CD4-positive, alpha-beta T cell treated with Interferon gamma for 1 hour (primary cell): ENCODE data around the gene RDX.
"Not testable (repeated sequence)": the region's sequence is repeated elsewhere in the genome, so short reads cannot be mapped to it uniquely, and the experiment has no call there.

Experiments
- DNase-seq: peaks from one replicate; pipeline ENCODE4 v3.0.0-alpha.2; 2020

Gene RDX

DNA sequence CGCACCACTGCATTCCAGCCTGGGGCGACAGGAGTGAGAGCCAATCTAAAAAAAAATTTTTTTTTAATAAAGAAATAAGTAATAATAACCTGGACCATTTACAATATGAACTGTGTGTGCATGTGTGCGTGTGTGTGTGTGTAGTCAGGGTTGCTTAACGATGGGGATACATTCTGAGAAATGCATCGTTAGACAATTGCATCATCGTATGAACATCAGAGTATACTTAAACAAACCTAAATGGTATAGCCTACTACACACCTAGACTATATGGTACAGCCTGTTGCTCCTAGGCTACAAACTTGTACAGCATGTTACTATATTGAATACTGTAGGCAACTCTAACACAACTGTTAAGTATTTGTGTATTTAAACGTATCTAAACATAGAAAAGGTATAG is 26.4 kb downstream of the RDX start:
- DNase-seq = no peak

DNA sequence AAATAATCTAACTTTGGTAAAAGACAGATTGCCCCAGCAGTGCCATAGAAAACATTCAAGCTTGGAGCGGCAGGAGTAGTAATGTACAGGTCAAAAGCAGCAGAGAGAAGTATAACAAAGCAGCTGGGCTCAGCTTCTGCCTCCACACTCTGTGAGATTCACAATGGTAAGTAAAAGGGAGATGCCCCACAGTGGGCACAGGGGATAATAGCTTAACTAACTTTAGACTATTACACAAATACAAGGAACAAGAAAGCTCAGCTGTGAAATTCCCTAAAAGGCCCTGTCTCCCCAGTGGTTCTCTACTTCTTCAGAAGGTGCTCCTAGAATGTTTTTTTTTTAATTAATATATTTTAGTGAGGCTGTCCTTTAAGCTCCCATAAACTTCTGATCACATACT is 28.0 kb downstream of the RDX start:
- no peak for DNase-seq

DNA sequence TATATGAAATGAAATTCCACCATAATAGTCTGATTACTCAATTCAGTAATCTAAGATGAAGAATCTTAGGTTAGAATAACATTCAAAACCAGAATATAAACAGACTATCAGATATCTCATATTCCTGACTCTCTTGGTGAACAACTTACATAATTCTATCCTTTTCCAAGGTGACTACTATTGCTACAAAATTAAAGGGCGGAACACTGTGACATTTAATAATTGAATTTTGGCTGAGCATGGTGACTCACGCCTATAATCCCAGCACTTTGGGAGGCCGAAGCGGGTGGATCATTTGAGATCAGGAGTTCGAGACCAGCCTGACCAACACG is 34.4 kb downstream of the RDX start:
- no peak for DNase-seq

DNA sequence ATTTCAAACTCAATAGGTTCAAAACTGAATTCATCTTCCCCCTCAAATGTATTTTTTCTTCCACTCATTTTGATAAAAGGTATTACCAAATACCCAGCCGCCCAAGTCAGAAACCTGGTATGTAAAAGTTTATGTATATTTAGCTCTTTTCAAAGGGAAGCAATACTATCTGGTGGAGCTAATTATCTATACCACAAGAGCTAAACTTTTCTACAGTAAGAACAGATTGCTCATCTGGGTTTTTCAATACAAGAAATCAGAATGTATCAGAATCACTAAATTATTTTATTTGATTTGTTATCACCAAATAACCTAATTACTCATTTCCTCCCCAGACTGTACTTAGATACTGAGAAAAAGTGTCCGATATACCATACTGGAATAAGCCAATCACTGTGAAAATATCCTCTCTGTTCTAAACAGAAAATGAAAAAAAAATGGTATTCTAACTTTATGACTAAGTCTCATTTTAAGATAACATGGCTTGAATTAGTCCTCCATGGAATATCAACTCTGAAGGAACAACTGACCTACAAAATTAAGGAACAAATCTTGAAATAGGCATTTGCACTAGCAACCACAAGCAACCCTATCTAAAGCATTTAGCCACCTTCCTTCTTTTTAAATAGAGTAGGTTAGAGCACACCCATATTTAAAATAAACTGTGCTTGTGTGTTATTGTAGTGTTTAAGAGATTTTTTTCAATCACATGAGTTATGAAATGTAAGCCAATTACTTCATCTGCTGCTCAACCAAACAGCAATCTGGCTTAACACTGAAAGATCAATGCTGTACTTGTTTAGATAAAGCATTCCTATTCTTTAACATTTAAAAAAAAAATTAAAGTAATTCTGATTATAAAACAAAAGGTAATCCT is 35.0 kb downstream of the RDX start:
- DNase-seq = no peak

DNA sequence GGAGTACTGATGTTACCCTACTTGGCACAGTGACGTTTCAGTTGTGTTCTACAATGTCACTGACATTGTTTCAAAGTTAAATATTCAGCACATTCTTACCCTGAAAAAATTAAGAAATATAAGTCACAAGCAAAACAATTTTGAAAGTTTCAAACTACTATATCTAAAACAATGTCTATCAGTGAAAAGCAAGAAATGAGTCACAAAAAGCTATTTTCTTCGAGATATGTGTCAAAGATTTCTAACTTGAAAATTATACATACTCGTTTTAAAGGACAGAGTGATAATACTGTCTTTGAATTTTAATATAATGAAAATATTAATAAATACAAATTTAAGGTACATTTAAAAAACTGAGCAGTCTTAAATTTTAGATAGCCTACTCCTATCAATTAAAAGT is 42.9 kb downstream of the RDX start:
- DNase-seq = no peak

DNA sequence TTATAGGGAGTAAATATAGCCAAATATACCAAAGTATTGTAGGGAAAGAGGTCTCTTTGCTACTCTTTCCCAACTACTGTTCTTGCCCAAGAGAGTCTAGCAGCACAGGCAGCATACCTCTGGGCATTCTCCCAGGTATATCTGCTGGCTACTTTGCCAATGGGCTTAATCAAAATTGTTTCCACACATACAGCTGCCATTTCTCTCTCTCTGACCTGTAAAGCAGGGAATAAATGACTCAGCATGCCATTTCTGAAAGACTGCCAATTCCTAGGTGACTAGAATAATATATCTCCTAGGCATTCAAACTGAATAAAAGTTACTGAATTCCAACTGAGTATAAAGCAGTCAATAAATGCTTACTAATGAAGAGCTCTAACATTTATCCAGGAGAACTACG is 44.6 kb downstream of the RDX start:
- no peak for DNase-seq

DNA sequence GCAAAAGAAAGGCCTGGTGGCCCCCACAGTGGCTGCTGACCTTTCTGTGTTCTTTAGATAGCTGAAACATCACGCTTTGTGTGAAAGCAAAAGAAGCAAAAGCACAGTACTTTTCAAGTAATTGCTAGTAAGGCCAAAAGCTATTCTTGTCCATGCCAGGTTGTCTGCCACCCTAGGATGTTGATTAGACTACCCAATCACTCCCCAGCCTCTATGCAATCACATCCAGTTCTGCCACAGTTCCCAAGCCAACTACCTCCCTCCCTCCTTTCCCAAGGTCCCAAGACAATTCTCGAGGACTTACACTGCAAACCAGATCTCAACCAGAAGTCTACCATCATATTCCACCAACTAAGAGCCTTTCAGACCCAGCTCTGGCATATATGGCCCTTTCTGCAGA is 46.2 kb downstream of the RDX start:
- no peak for DNase-seq

DNA sequence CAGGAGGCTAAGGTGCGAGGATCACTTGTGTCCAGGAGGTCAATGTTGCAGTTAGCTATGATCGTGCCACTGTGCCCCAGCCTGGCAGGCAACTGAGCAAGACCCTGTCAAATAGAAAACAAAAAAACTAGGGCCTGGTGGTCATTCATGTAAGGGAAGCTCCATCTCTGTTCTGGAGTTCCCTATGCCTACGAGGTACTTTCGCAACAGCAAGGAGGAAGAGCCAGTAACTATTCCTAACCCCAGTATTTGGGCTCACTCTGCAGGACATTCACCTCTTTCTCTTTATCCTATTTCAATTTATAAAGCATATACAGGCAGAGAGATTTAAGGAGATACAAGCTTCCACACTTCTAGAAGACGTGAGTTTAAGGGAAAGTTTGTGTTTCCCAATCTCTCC is 46.6 kb downstream of the RDX start:
- no peak for DNase-seq

DNA sequence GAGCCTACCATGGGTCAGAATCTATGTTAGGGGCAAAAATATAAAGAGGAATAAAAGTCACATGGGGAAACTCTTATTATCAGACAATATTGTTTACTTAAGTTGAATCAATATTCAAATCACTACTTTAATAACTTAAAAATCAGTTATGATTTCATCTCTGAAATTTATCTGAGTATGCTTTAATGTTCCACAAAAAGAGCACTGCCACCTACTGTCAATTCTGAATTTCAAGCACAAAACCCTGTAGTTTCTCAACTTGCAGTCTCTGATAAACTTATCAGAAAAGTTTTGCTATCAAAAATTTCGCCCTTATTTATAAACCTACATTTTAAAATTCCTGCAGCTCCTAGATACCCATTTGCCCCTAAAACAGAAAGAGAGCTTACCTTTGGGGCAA is 47.3 kb downstream of the RDX start:
- no peak for DNase-seq

DNA sequence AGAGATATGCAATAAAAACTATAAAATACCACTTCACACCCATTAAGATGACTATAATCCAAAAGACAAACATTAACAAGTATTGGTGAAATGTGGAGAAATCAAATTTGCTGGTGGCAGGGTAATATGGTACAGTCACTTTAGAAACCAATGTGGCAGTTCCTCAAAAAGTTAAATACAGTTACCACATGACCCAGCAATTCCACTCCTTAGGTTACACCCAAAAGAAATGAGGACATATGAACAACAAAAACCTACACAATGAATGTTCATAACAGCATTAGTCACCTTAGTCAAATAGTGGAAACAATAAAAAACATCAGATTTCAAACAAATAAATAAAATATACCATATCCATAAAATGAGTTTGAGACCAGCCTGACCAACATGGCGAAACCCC is 52.6 kb downstream of the RDX start:
- no peak for DNase-seq

DNA sequence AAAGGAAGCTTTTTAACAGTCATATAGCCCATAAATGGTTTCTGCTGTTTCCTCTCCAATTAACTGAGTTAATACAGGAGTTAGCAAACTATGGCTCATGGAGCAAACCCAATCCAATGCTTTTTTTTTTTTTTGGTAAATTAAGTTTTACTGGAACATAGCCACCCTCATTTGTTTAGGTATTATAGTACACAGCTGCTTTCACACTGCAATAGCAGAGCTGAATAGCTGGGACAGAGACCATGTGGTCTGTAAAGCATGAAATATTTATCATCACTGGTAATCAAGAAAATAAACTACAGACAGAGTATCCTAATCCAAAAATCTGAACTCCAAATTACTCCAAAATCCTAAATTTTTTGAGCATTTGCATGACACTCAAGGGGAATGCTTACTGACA is 53.7 kb downstream of the RDX start:
- no peak for DNase-seq

DNA sequence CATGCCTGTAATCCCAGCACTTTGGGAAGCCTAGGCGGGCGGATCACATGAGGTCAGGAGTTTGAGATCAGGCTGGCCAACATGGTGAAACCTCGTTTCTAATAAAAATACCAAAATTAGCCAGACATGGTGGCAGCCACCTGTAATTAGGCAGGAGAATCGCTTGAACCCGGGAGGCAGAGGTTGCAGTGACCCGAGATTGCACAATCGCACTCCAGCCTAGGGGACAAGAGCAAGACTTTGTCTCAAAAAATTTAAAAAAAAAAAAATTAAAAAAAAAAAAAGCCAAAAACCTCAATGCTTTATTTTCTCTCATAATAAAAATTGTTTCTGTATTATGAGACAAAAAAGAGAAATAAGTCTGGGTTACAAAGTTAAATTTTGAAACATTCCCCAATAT is 54.2 kb downstream of the RDX start:
- no peak for DNase-seq

DNA sequence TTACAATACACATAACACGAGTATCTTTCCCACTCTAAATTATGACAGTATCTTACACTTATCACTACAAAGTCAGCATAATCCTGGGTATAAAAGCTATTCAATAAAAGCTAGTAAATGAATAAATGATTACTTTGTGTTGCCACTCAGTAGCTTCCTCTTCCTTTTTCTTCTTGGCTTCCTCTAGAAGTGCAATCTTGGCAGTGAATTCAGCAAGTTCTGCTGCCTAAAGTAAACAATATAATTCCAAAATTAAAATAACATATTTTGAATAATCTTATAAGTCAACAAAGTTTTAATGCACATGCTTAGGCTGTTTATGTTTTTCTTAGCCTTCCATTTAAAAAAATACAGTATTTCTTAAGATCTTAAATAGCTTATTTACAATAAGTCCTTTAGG is 60.4 kb downstream of the RDX start:
- DNase-seq = no peak

DNA sequence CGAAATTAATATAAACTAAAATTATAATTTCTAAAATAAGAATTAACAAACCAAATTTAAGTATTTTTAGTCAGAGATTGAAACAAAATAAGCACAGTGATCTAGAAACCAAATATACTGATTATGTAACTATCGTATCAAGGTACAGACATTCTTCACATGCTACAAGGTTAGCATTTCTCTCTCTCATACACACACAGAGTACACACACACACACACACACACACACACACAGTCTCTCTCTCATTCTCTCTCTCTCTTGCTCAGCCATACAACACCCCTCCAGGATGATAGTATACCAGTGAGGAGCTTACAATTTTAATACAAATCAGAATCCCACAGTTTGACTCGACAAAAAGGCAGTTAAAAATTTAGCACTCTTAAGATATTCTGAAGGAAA is 66.0 kb downstream of the RDX start:
- DNase-seq = no peak

DNA sequence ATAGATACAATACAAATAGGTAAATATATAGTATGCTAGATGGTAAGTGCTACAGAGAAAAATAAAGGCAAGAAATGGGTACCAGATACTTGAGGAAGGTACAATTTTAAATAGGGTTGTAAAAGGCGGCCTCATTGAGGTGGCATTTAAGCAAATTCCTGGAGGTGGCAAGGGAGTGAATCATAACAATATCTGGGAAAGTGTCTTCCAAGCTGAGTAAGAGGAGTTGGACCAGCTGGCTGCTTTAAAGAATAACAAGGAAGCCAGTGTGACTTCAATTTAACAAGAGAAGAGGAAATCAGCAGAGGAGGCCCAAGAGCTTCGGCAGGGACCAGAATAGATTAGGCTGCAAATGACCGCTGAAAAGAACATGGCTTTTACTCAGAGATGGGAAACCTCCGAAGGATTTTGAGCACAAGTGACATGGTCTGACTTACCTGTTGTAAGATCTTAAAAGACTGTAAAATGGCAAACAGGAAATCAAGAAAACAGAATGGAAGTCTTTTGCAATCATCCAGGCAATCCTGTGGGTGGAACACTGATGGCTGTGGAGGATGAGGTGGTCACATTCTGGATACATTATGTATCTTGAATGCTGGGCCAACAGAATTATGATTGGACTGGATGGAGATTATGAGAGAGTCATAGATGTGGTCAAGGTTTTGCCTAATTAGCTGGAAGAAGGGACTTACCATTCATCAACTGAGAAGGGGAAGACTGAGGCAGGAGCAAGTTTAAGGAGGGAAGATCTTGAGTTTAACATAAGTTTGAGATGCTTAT is 77.2 kb downstream of the RDX start:
- DNase-seq = no peak

DNA sequence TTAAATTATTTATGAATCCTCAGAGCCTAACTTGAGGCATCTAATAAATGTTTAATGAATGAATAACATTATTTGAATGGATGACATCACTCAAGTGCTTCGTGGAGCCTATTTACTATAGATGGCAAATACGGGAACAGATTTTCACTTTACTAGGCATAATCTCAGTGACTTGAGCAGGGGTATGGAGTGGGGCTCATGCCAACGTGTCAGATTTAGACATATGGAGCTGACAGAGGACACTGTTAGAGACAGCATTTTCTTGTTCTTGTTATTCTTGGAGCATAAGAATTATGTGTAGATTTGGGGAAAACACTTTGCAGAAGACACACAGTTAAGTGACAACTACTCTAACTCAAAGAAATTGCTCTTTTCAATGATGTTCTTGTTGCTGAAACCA is 78.5 kb downstream of the RDX start:
- DNase-seq = no peak

DNA sequence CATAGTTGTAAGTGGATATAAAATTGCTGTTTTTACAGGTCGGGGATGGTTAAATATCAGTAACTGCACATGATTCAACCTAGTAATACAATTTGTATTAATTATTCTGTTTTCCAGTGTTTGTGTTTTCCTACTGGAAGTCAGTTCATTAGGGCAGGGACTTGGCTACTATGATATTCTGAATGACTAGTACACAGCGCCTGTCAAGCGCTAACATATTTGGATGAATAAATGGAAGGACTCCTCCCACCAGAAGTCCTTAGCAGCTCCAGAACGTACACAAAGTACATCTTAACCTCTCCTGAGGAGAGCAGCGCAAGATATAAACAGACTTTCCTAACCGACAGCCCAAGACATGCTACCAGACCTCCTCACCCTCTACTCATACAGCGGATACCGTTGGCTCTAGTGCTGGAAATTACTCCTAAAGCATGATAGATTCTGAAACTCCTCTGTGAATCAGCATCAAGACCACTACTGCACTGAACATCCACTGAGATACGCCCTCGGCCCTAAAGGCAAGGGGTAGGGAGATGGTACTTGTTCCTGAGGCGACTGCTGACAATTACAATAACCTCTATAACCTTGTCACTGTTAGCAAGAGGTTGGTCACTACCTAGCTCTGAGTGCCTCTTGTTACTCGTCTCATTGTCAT is 79.1 kb downstream of the RDX start:
- no peak for DNase-seq

DNA sequence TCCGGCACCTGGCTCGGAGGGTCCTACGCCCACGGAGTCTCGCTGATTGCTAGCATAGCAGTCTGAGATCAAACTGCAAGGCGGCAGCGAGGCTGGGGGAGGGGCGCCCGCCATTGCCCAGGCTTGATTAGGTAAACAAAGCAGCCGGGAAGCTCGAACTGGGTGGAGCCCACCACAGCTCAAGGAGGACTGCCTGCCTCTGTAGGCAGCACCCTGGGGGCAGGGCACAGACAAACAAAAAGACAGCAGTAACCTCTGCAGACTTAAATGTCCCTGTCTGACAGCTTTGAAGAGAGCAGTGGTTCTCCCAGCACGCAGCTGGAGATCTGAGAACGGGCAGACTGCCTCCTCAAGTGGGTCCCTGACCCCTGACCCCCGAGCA is 87.1 kb downstream of the RDX start:
- peak; percentile 7 for DNase-seq

DNA sequence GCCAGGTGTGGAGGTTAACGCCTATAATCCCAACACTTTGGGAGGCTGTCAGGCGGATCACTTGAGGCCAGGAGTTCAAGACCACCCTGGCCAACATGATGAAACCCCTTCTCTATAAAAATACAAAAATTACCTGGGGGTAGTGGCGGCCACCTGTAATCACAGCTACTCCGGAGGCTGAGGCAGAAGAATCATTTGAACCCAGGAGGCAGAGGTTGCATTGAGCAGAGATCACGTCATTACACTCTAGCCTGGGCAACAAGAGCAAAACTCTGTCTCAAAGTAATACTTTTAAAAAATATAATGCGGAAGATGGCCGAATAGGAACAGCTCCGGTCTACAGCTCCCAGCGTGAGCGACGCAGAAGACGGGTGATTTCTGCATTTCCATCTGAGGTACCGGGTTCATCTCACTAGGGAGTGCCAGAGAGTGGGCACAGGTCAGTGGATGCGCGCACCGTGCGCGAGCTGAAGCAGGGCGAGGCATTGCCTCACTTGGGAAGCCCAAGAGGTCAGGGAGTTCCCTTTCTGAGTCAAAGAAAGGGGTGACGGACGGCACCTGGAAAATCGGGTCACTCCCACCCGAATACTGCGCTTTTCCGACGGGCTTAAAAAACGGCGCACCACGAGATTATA is 87.6 kb downstream of the RDX start:
- not testable (repeated sequence) for DNase-seq

DNA sequence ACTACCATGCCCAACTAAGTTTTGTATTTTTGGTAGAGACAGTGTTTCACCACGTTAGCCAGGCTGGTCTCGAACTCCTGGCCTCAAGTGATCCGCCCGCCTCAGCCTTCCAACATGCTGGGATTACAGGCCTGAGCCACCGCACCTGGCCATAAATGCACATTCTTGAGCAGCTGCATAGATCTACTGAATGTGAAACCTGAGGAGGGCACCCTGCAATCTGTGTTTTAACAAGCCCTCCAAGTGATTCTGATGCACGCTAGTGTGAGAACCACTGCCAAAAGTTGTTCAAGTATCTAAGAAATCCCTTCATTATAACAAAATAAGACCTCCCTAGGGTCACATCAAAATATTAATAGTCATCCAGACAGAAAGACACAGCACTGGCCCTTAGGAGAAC is 89.3 kb downstream of the RDX start:
- no peak for DNase-seq

DNA sequence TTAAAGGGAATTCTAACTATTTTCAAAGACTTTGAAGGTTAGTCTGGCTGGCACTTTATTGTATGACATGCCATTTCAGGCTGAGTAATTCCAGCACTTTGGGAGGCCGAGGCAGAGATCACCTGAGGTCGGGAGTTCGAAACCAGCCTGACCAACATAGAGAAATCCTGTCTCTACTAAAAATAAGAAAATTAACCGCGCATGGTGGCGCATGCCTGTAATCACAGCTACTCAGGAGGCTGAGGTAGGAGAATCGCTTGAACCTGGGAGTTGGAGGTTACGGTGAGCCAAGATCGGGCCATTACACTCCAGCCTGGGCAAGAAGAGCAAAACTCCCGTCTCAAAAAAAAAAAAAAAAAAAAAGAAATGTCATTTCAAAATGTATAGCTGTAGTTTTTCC is 95.6 kb downstream of the RDX start:
- DNase-seq = no peak

DNA sequence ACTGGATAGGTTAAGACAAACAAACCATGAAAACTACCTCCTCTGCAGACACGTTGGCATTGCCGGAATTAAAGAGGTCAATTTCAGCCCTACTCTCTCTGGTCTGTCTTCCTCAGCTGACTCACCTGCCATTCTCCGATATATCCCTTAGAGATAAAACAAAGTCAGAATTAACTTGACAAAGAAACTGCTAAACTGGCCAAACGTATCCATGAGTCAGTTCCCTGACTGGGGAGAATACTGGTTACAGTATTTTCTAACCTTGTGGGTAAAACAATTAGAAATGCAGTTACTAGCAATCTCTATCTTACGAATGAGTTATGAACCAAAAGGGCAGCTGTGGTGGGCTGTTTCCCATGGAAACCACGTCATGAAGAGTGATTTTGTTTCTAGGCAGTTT is 96.2 kb downstream of the RDX start:
- DNase-seq = no peak

DNA sequence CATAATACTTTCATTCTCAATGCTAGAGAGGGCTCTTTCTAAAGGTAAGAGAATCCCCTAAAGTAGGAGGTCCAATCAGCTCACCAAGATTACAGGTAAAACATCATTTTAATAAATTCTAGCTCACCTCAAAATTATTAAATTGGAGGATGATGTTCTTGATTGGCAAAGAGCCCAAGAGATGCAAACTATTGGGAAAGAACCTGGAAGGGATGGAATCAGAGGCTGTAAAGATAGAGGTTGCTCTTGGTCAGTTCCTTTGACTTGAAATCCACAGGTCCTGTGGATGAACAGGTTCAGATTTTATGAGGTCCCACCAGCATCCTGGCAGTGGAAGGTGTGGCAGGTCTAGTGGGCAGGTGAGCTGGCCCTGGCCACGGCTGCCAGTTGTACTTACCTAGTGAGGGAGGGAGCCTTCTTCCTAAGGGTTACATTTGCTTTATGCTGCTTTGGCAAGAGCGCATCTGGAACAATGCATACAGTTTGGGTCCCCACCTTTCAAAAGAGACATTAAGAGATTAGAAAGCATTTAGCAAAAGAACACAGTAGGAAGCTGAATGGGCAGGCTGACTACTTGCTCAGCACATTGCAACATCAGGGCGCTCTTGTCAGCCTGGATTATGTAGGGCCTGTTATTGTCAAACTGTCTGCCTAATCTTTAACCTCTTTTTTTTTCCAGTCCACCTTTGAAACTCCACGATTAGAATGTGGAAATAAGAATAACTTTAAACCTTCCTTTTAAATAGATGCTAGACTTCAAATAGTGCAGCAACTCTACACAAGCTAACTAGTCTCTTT is 97.0 kb downstream of the RDX start:
- DNase-seq = no peak
